SU-DHL-6 (cell line): ENCODE measurements around the gene PXT1.

Experiments used
- H2AFZ ChIP-seq: fragments of 200-600 bp; sonication (generic); 2 replicates; pipeline ENCODE4 v1.6.1; 2014; ENCODE audit warnings: low read depth, mild to moderate bottlenecking, moderate library complexity, mixed read lengths, antibody characterized with exemption, low read length; ENCODE audit not compliant: severe bottlenecking
- H3F3A ChIP-seq: fragments of 200-600 bp; shearing (Covaris generic); 2 replicates; pipeline ENCODE4 v1.6.0; 2016; ENCODE audit warnings: antibody characterized with exemption, mild to moderate bottlenecking; ENCODE audit not compliant: insufficient read depth
- H3K27ac ChIP-seq: fragments of 200-600 bp; sonication (generic); 2 replicates; pipeline ENCODE4 v1.5.1; 2016; ENCODE audit warnings: low read depth, mild to moderate bottlenecking, low read length, moderate library complexity, mixed read lengths
- H3K27me3 ChIP-seq: fragments of 200-600 bp; sonication (generic), shearing (Covaris generic); 2 replicates; pipeline ENCODE4 v1.6.0; 2014; ENCODE audit warnings: mild to moderate bottlenecking, low read length
- H3K36me3 ChIP-seq: fragments of 200-600 bp; sonication (generic); 2 replicates; pipeline ENCODE4 v1.6.1; 2014; ENCODE audit warnings: mild to moderate bottlenecking, low read length, mixed read lengths
- H3K4me2 ChIP-seq: fragments of 300-600, 200-600 bp; shearing (Covaris generic), sonication (generic); 2 replicates; pipeline ENCODE4 v1.6.0; 2014; ENCODE audit warnings: low read length, low read depth, mild to moderate bottlenecking; ENCODE audit not compliant: poor library complexity, severe bottlenecking
- H3K4me3 ChIP-seq: fragments of 200-600 bp; sonication (generic); 2 replicates; pipeline ENCODE4 v1.5.1; 2014; ENCODE audit warnings: antibody characterized with exemption, low read length, mild to moderate bottlenecking, mixed read lengths; ENCODE audit not compliant: insufficient read depth, poor library complexity, severe bottlenecking
- H3K79me2 ChIP-seq: fragments of 200-600 bp; sonication (generic); 2 replicates; pipeline ENCODE4 v1.6.1; 2014; ENCODE audit warnings: mild to moderate bottlenecking, low read length, moderate library complexity; ENCODE audit not compliant: insufficient read depth
- H3K9ac ChIP-seq: fragments of 200-600 bp; sonication (generic); 2 replicates; pipeline ENCODE4 v1.7.0; 2014; ENCODE audit warnings: mild to moderate bottlenecking, low read length
- H3K9me2 ChIP-seq: fragments of 200-600 bp; sonication (generic); replicated peaks from 2 replicates; pipeline ENCODE4 v1.6.1; 2014; ENCODE audit warnings: low read length; ENCODE audit not compliant: insufficient read depth
- H3K9me3 ChIP-seq: fragments of 200-600 bp; sonication (generic); 2 replicates; pipeline ENCODE4 v1.6.1; 2014; ENCODE audit warnings: low read length, mixed read lengths; ENCODE audit not compliant: insufficient read depth
- H4K20me1 ChIP-seq: fragments of 200-600 bp; sonication (generic); 2 replicates; pipeline ENCODE4 v1.6.1; 2014; ENCODE audit warnings: low read depth, mild to moderate bottlenecking, antibody characterized with exemption, low read length, moderate library complexity, mixed read lengths
- CTCF ChIP-seq: fragments of 200-600 bp; sonication (generic); IDR thresholded peaks from one replicate; pipeline ENCODE4 v1.5.1; 2017; ENCODE audit warnings: antibody characterized with exemption, mild to moderate bottlenecking, low read length, moderate library complexity; ENCODE audit not compliant: insufficient read depth, poor library complexity, severe bottlenecking
- EZH2phosphoT487 ChIP-seq: fragments of 200-600 bp; sonication (generic), shearing (Covaris generic); conservative IDR thresholded peaks from 2 replicates; pipeline ENCODE4 v1.6.1; 2018; ENCODE audit warnings: mild to moderate bottlenecking, antibody characterized with exemption, low read length, moderate library complexity, mixed read lengths

PXT1 gene

GRCh38 chr6:36479256-36479655 lies 36.6 kb upstream of the PXT1 start:
- Histone ChIP-seq H3K36me3 (peaks cover 40% of the 10 kb centered on the region), H3K9ac (no peak overlapping the region), H4K20me1 (no peaks in the 10 kb centered on the region), H3K27me3 (no peaks in the 10 kb centered on the region), H3K9me2 (no peaks in the 10 kb centered on the region), H3K79me2 (no peaks in the 10 kb centered on the region; the same call in 1 of the 2 replicates), H3K9me3 (no peaks in the 10 kb centered on the region), H3K27ac (no peak overlapping the region), H2AFZ (no peak overlapping the region), H3K4me3 (no peak overlapping the region), H3F3A (0 out of 2 replicates have a peak, but pooled peaks cover 7% of the 10 kb centered on the region), H3K4me2 (no peak overlapping the region)
- TF ChIP-seq CTCF, result no peak
- TF ChIP-seq EZH2phosphoT487, result no peak

- Histone ChIP-seq H3K9ac (no peak overlapping the region), H3K79me2 (no peaks in the 10 kb centered on the region; the same call in 1 of the 2 replicates), H3K9me3 (no peaks in the 10 kb centered on the region), H3K27me3 (no peaks in the 10 kb centered on the region), H3F3A (0 out of 2 replicates have a peak, but pooled peaks cover 7% of the 10 kb centered on the region), H3K27ac (no peak overlapping the region), H4K20me1 (no peaks in the 10 kb centered on the region), H3K4me2 (no peak overlapping the region), H3K9me2 (no peaks in the 10 kb centered on the region), H3K36me3 (peaks cover 41% of the 10 kb centered on the region), H2AFZ (no peak overlapping the region), H3K4me3 (no peak overlapping the region)
- no peak for TF ChIP-seq EZH2phosphoT487
Observed at GRCh38 chr6:36478051-36478526, 35.4 kb upstream of the PXT1 start.

- Histone ChIP-seq H3K9me3 (no peaks in the 10 kb centered on the region), H3K36me3 (peaks cover 17% of the 10 kb centered on the region; the same call in 1 of the 2 replicates), H3K27me3 (no peaks in the 10 kb centered on the region), H3K4me3 (no peak overlapping the region), H3K4me2 (no peak overlapping the region), H3F3A (peaks cover 19% of the 10 kb centered on the region; the same call in 1 of the 2 replicates), H3K9ac (no peak overlapping the region), H3K27ac (no peak overlapping the region), H4K20me1 (peaks cover 17% of the 10 kb centered on the region), H2AFZ (no peak overlapping the region), H3K9me2 (no peaks in the 10 kb centered on the region), H3K79me2 (peaks cover 58% of the 10 kb centered on the region)
- TF ChIP-seq EZH2phosphoT487 (no peak), CTCF (no peak)
Observed at GRCh38 chr6:36469946-36470345, 27.3 kb upstream of the PXT1 start.

GRCh38 chr6:36469148-36469661 lies 26.6 kb upstream of the PXT1 start:
- Histone ChIP-seq H3K36me3 (peaks cover 15% of the 10 kb centered on the region; the same call in 1 of the 2 replicates), H3K27me3 (no peaks in the 10 kb centered on the region), H3K27ac (no peak overlapping the region), H2AFZ (no peak overlapping the region), H3K9me2 (no peaks in the 10 kb centered on the region), H3K79me2 (peaks cover 65% of the 10 kb centered on the region), H3K4me3 (no peak overlapping the region), H3K4me2 (no peak overlapping the region), H3F3A (peaks cover 19% of the 10 kb centered on the region; the same call in 1 of the 2 replicates), H3K9ac (no peak overlapping the region), H4K20me1 (peaks cover 17% of the 10 kb centered on the region), H3K9me3 (no peaks in the 10 kb centered on the region)
- no peak for TF ChIP-seq CTCF
- no peak for TF ChIP-seq EZH2phosphoT487
